Measurements from ENCODE around the gene ACACA. TPM values are rescaled to one million over a fixed set of nuclear protein-coding genes. Genes with fewer than 3 reads are reported as not detected.

The ACACA gene
- total and polyA plus RNA-seq, 2 experiments from 2014 or later: 59.6 to 164 TPM

GRCh38 chr17:37360632-37361031, 46.0 kb downstream of the ACACA start:
- Histone ChIP-seq H4K20me1 (replicated peaks; ENCODE audit: insufficient read depth) (peaks cover 18% of the 10 kb centered on the region), H3K4me1 (ENCODE audit: insufficient read depth) (peaks cover 31% of the 10 kb centered on the region), H3K27ac (ENCODE audit: low read depth) (no peak overlapping the region), H3K4me2 (peak overlapping the region; percentile 75; the same call in 1 of the 2 replicates), H3F3A (replicated peaks; ENCODE audit: low read depth) (0 out of 2 replicates have a peak, but pooled peaks cover 7% of the 10 kb centered on the region), H3K79me2 (replicated peaks; ENCODE audit: insufficient read depth) (peaks cover 28% of the 10 kb centered on the region), H3K9me2 (ENCODE audit: insufficient read depth) (no peaks in the 10 kb centered on the region), H3K27me3 (ENCODE audit: insufficient read depth) (no peaks in the 10 kb centered on the region), H3K4me3 (no peak overlapping the region), H3K36me3 (ENCODE audit: insufficient read depth) (no peaks in the 10 kb centered on the region), H2AFZ (no peak overlapping the region)
- Mint-ChIP-seq H3K9me3 (no peaks in the 10 kb centered on the region), H3K4me3 (no peak overlapping the region), H3K36me3 (ENCODE audit: low read depth) (peaks cover 7% of the 10 kb centered on the region; the same call in 1 of the 3 replicates), H3K27me3 (ENCODE audit: insufficient read depth, low read depth, poor library complexity) (peaks cover 4% of the 10 kb centered on the region), H3K4me1 (peaks cover 28% of the 10 kb centered on the region), H3K27ac (no peak overlapping the region)
- no peak for ATAC-seq
- TF ChIP-seq ETS1 (IDR thresholded peaks at IDR 0.05) (no peak), CREB1 (CRISPR knock-in tag; IDR thresholded peaks at IDR 0.05; ENCODE audit: low read depth) (no peak), STAT1 (IDR thresholded peaks at IDR 0.05; ENCODE audit: unreplicated experiment) (no peak), ZNF462 (CRISPR knock-in tag; IDR thresholded peaks at IDR 0.05) (no peak), REST (IDR thresholded peaks at IDR 0.05; ENCODE audit: unreplicated experiment) (no peak), EZH2 (IDR thresholded peaks at IDR 0.05; ENCODE audit: low read depth, unreplicated experiment) (no peak), POLR2AphosphoS5 (IDR thresholded peaks at IDR 0.05; ENCODE audit: low read depth) (no peak), ZNF114 (CRISPR knock-in tag; IDR thresholded peaks at IDR 0.05) (no peak), EZH2phosphoT487 (IDR thresholded peaks at IDR 0.05; ENCODE audit: unreplicated experiment) (no peak), NANOG (IDR thresholded peaks at IDR 0.05; ENCODE audit: borderline replicate concordance) (no peak), ZNF331 (CRISPR knock-in tag; IDR thresholded peaks at IDR 0.05; ENCODE audit: low read depth) (no peak), JUNB (IDR thresholded peaks at IDR 0.05; ENCODE audit: unreplicated experiment) (no peak), CTCF (conservative IDR thresholded peaks at IDR 0.05; ENCODE audit: low read depth in 2 of 2) (no peak)
- DNase-seq (ENCODE audit: low spot score): no peak

All from GM23338 (cell line).